Measurements from ENCODE around the gene APEX1.
A peak's percentile ranks its signal among the peaks of the same experiment; 100 is the strongest.
"Not testable (repeated sequence)": the region's sequence is repeated elsewhere in the genome, so short reads cannot be mapped to it uniquely, and the experiment has no call there.

The APEX1 gene

DNA sequence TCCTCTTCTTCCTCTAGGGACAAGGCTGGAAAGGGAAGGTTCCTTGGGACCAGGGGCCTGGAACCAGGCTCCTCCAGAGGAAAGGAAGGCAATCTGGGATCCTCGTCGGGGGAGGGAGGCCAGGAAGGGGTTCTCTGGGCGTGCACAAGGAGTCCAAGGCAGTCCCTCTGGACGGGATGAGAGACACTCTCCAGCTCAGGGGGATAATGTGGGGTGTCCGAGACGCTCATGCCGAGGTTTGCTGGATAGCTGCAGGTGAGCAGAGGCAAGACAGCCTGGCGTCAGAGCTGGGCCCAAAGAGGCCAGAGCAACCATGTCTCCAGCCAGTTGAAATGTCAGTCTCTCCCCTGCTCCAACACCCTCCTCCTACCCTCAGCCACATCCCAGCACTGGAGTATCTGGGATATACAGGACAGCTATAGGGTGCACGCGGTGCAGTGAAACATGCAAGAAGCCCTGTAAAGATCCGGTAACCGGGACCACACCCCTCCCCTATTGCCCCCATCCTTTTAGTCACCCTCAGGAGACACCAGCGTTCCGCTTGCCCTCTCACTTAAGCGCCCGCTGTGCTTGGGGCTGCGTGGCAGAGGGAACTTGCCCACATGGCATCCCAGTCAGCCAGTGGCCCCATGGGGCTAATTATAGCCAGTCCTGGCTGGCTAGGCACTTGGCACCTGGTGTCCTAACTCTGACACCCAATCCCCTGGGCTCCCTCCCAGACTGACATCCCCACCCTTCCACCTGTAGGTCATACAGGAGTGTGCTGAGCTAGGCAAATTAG lies 19.3 kb upstream of the APEX1 start, which contains the start of gene KLHL33:
KLHL33 (minus strand) TSS at position 585 of the 781 bp plus-strand sequence; CDS start at position 230, 355 bp downstream.
- no peak for DNase-seq (ENCODE audit: low read depth)

DNA sequence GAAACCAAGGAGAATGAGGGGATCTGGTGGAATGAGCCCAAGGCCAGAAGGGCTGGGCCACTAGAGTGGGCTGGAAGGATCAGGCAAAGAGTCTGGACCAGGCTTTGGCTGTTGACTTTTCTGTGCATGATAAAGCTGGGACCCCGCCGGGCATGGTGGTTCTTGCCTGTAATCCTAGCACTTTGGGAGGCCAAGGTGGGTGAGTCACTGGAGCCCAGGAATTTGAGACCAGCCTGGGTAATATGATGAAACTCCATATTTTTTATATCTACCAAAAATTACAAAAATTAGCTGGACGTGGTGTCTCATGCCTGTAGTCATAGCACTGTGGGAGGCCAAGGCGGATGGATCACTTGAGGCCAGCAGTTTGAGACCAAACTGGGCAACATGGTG lies 18.7 kb upstream of the APEX1 start:
- no peak for DNase-seq (ENCODE audit: low read depth)

DNA sequence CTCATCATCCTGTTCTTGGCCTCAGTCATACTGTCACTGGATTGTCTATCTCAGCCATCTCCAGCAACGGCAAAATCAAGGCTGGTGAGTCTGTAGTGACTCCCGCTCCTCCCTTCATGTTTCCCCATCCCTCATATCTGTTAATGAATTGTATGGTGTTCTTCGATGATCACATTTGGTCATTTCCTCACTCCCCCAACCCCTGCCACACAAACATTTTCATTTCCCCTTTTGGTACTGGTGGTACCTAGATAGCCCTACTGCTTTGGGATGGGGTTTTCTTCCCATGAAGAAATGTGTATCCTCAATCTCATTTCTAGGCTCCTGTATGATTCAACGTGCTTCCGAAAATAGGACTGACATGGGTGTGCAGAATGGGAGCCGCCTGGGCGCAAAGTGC lies 16.4 kb upstream of the APEX1 start:
- no peak for DNase-seq (ENCODE audit: low read depth)

DNA sequence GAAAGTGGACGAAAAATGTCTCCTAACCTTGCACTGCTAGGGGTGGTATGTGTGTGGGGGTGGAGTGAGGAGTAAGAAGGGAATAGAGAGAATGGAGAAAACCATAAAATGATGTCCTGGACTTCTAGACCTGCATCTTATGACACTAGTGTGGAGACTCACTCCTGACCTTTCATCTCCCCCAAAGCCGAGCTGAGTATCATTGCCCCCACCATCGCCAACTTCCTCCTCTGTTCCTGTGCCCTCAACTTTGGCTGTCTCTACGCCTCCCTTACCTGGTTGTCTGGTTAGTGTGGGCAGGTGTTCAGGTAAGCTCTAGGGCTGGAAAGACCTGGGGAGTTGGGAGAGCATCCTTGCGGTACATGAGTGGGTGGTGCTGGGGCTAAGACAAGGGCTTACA lies 14.6 kb upstream of the APEX1 start:
- no peak for DNase-seq (ENCODE audit: low read depth)

DNA sequence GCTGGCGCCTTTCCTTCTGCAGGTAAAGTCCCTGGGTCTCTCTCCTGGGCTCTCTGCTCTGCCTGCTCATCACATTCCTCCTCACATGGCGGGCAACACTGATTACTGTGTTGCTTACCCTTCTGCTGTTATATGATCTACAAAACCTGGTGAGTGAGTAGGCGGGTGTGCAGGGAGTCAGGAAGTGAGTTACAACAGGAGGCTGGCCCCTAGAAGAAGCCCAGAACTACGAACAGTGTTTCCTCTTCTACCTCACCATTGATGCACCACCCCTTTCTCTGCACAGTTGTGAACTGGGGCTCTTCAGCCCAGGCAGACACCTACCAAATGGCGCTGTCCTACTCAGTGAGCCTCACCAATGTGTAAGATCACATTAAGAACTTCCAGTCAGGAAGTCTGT lies 14.1 kb upstream of the APEX1 start:
- DNase-seq (ENCODE audit: low read depth), result peak; percentile 19

DNA sequence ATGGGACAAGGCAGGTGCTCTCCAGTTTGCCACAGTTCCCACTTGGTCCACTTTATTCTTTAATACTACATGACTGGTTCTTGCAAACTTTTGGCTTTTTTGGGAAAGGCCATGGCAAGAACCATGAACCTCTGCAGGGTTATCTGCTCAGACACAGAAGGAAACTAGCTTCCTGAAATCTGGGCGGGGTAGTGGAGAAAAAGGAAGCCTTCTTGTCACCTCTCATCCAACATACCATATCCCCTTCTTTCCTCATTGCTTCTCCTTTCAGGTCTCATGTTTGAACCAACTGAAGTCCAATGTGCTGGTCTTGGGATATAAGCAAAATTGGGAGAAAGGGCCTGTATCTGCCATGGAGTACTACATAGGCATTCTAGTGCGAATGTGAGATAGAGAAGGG lies 13.6 kb upstream of the APEX1 start:
- DNase-seq (ENCODE audit: low read depth), result no peak

DNA sequence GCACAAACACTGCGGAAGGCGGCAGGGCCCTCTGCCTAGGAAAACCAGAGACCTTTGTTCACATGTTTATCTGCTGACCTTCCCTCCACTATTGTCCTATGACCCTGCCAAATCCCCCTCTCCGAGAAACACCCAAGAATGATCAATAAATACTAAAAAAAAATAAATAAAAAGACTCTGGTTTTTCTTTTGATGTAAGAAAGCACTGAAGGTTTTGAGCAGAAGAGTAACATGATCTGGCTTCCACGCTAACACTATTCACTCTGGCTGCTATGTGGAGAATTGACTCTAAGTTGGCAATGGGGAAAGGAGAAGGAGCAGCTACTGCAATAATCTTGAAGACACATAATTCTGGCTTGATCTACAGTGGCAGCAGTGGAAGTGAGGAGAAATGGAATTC lies 11.4 kb upstream of the APEX1 start:
- not testable (repeated sequence) for DNase-seq (ENCODE audit: low read depth)

DNA sequence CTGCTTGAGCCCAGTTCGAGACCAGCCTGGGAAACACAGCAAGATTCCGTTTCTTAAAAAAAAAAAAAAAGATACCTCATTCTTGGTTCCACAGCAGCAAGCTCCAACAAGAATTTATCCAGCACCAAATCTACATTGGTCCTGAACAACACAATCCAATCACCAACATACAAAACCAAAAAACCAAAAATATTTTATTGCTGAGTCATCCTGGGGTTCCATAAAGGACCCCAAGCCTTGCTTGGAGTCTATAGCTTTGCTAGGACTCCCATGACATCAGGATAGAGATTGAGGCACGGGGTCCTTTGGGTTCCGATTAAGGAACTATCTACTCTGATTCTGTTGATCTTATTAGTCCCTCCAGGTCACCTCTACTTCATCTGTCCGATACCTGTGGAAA lies 8.1 kb upstream of the APEX1 start:
- no peak for DNase-seq (ENCODE audit: low read depth)

DNA sequence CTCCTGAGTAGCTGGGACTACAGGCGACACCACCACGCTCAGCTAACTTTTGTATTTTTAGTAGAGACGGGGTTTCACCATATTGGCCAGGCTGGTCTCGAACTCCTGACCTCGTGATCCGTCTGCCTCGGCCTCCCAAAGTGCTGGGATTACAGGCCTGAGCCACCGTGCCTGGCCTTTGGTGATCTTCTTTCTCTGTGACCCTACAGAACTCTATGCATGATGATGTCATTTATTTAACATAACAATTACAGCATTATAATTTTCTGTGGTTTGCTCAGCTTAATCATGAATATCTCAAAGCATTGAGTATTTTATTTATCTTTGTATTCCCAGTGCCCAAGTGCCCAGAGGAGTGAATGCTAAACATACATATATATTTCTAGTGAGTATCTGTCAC lies 2.2 kb upstream of the APEX1 start:
- DNase-seq (ENCODE audit: low read depth), result not testable (repeated sequence)

DNA sequence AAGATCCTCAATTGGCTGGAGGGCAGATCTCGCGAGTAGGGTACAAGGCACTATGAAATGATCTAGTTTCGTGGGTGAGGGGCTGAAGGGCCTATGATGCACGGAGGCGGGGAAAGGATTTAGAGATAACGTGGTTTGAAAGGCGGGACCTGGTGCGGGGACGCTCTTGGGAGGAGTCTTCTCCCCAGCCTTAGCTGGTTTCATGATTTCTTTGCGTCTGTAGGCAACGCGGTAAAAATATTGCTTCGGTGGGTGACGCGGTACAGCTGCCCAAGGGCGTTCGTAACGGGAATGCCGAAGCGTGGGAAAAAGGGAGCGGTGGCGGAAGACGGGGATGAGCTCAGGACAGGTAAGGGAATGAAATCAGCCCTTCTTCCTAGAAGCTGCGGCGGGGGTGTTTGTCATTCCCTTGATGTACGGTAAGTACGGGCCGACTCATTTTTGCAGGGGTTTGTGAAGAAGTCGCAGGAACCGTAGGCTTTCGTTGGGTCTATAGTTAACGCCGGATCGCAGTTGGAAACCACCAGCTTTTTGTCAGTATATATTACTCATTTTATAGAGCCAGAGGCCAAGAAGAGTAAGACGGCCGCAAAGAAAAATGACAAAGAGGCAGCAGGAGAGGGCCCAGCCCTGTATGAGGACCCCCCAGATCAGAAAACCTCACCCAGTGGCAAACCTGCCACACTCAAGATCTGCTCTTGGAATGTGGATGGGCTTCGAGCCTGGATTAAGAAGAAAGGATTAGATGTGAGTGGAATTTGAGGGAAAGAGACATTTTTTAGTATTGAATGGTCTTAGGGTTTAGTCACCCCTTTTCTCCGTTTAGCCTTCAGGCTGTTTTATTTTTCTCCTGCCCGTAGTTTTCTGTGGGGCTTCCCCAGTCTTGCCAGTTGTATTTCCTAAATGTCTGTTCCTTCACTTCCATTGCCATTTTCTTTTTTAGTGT lies 602 bp downstream of the APEX1 start:
- peak; percentile 66 for DNase-seq (ENCODE audit: low read depth)

DNA sequence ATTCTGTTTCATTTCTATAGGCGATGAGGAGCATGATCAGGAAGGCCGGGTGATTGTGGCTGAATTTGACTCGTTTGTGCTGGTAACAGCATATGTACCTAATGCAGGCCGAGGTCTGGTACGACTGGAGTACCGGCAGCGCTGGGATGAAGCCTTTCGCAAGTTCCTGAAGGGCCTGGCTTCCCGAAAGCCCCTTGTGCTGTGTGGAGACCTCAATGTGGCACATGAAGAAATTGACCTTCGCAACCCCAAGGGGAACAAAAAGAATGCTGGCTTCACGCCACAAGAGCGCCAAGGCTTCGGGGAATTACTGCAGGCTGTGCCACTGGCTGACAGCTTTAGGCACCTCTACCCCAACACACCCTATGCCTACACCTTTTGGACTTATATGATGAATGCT lies 1.9 kb downstream of the APEX1 start:
- DNase-seq (ENCODE audit: low read depth), result no peak

DNA sequence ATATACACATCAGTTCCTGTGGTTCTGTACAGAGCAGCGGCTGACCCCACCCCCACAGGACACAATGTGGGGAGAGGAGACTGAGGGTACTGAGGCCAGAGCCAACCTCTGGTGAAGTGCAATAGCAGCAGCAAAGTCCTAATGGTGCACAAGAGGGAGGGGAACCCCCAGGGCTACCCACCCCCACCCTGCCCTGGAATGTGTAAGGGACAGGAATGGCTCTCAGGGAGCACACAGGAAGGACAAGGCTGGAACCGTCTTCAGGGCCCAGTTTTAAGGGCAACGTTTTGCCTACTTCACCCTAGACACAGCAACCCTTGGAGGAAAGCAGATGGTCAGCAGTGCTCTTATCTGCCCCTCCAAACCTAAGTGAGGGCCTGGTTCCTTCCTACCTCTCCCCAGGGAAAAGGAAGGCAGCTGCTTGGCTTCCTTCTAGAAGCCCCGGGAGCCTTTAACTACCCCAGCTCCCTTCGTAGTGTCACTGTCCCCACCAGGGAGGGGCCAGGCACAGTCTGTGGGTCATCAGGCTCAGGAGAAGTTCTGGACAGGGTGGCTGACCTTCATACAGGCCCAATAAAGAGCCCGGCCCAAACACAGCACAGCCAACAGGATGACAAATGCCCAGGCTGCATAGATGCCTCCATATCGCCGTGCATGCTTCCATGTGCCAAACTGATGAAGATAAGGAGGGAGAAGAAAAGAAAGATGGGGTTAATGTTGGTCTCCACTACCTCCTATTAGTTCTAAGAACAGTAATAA lies 3.2 kb downstream of the APEX1 start:
- DNase-seq (ENCODE audit: low read depth), result no peak

DNA sequence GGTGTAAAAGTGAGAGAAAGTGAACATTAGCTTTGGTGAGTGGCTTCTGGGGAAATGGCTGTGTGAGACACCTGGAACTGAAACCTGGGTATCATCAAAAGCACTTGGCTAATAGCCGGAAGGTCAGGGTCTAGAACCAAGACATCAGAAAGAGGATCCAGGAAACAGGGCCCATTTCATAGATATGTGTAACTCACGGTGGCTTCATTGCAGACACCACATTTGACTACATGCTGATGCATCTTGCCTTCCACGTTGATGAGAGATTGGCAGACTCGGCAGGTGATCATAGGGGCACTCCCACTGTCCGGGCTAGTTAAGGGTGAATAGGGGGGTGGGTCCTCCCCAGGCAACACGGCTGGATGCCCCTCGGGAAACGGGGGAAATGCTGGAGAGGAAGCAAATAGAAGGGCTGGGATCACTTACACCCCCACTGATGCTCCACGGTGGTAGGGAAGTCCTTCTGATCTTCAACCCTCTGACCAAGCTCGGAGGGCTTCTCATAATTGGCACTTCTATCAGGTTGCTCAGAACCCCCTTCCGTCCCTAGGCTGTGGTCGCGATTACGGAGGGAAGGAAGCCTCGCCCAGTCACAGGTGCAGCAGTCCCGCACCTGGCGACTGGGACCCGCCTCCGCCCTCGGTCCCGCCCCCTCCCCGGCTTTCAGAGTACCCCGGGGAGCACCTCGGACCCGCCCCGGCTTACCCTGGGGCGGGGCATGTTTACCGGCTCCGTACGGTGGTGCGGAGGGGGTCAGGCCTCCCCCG lies 5.6 kb downstream of the APEX1 start:
- DNase-seq (ENCODE audit: low read depth), result peak; percentile 41

DNA sequence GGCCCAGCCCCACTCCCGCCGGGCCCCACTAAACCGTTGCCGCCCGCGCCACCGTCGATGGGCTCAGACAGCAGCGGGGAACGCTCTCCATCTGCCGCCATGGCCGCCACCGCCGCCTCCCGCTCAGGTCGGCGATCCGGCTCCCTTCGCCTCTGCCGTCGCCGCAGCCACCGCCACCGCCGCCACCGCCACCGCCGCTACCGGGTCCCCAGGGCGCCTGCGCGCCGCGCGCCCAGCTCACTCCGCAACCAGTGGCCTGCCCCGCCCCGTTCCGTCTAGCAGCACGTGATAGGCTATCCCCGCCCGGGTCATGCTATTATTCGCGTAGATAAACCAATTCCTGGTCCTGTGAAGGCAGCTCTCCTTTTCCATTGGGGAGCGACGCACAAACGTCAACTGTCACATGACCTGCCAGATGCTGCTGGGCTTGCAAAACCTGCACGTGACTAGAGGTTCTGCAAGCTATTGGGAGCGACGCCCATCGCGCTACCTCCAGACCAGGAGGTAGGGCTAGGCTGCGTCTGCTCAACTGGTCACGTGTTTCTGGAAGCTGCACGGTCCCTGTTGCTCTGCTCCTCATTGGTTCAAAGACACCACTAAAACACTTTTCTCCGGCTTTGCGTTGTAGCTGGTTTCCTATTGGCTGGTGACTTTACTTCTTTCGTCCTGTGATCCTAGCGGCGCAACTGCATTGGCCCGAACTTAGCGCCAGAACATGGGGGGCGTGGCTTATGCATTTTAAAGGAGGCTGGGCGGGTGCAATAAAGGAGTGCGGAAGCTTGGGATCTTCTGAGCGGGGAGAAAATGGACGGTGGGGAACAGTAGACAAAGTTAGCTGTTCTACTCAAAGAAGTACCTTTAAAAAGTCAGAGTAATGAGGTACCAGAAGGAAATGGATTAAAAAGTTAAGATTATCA lies 6.5 kb downstream of the APEX1 start, which contains the start of gene PIP4P1:
PIP4P1 (minus strand) TSS at position 210 of the 917 bp plus-strand sequence; CDS start at position 101, 109 bp downstream.
- peak; percentile 98 for DNase-seq (ENCODE audit: low read depth)

DNA sequence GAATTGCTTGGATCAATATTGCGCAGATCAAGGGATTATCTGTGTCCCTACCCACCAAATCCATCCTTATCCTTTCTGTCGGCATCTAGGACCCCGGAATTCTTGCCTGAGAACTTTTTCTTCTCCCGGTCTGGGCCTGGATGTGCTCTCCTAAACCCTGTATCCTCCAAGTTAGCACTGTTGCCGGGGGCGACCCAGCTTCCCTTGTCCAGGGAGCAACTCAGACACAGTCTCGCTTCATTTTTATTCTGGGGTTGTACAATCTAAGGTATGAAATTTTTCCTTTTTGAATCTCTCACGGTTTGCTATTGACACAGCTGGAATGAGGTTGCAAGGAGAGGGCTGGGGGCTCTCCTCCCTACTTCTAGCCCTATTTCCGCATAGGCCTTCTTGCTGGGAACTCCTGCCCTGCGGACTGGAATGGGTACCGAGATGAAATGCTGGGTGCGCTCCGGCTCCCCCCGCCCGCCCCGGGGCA lies 13.8 kb downstream of the APEX1 start:
- no peak for DNase-seq (ENCODE audit: low read depth)

DNA sequence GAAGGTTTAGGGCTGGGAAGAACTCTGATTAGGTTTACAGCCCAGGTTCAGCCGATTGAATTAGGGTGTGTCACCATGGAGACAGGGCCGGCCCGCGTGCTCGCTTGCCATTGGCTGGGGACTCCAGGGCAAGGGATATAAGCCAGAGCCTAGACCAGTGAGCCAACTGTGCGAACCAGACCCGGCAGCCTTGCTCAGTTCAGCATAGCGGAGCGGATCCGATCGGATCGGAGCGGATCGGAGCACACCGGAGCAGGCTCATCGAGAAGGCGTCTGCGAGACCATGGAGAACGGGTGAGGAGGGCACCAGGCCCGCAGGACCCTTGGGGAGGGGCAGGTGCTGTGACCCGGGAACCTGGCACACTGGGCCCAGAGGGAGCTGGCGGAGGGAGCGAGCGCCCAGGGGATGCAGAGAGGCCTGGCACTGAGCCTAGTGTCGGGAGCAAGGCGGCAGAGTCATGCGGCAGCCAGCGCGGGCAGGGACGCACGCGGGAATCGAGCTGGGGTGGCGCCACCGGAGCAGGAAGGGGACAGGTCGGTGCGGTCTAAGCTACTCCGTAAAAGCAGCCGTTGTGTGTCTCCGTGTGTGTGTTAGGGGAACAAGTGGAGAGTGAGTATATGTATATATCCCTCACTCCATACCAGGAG lies 14.3 kb downstream of the APEX1 start, which contains the start of gene PNP:
PNP (plus strand) TSS at position 165 of the 648 bp plus-strand sequence; CDS start at position 284, 119 bp downstream.
- peak; percentile 81 for DNase-seq (ENCODE audit: low read depth)

DNA sequence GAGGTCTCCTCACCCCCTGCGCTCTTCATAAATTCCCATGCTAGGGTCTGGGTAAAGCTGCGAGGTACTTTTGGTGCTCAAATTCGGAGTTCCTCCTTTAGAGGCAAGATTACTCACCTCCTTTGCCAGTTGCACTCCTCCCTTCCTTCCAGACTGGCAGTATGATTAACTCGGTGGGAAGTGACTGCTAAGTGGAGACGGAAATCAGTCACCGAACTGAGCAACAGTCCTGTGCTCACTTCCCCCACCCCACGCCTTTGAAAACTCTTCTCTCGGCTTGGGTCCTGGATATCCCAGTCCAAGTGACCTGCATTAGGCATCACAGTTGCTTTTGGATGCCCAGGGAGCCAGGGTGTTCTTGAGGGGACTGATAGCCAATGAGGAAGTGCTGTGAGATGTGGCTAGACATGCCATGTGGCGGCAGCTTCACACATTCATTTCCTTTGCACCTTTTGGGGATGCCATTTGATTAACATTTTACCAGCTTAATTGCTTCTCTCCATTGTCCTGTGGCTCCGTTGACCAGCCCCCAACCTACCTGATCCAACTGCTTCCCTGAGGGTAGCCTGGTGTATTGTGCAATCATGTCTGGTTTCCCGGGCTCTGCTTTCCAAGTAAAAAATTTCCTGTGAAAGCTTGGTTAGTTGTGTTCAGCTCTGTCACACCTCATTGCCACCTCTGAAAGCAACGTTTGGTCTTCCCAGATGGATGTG lies 15.0 kb downstream of the APEX1 start:
- DNase-seq (ENCODE audit: low read depth), result peak; percentile 61

DNA sequence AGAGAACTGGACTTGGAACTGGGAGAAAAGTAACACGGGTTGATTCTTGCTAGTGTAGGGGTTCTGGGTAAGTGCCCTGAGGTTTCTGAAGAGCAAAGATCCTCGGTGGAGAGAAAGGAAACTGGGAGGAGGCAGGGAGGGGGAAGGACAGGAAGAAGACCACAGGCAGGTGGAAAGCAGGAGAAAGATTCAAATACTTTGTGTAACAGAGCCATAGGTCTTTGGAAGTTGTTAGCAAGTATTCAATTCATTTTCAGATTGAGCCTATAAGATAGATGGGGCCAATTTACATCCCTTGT lies 15.5 kb downstream of the APEX1 start:
- no peak for DNase-seq (ENCODE audit: low read depth)
